Measurements from ENCODE around the gene WFS1. TPM values are rescaled to one million over a fixed set of nuclear protein-coding genes. Genes with fewer than 3 reads are reported as not detected.

The WFS1 gene
- total and polyA plus RNA-seq, 9 of the 15 experiments (the other 6 are each of a cell fraction or from before 2014, with no cell fraction given) = 0.01 to 0.29 (median 0.03) TPM; not detected in 5

DNA sequence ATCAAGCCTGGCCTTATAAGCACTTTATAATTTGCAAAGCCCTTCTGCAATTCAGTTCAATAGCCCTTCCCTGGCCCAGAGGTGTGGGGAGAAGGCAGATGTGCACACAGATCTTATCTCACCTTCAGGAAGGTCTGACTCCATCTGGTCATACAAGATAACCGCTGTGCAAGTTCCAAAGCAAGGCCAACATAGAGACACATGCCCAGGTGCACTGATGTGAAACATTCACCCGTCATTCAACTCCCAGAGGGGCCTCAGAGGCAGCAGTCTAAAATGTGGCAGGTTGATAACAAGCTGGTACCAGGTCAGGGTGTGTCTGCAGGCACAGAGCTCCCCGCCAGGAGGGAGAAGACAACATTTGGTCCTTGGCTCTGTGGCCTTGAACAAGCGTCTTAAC is 10.9 kb upstream of the WFS1 start (continued):
- peak; percentile 85 for TF ChIP-seq ZEB2 (IDR thresholded peaks at IDR 0.05)
- TF ChIP-seq RBM25 (IDR thresholded peaks at IDR 0.05; ENCODE audit: low read depth, low read length, severe bottlenecking) = peak; percentile 13
- no peak for TF ChIP-seq TCF7L2 (IDR thresholded peaks at IDR 0.05; ENCODE audit: low read depth, low read length)
- peak; percentile 85 for TF ChIP-seq TEAD4 (IDR thresholded peaks at IDR 0.05; ENCODE audit: low read length)
- TF ChIP-seq TEAD4 (CRISPR knock-in tag; IDR thresholded peaks at IDR 0.05; ENCODE audit: borderline replicate concordance) = no peak
- TF ChIP-seq MTA2 (IDR thresholded peaks at IDR 0.05; ENCODE audit: low read depth) = 0 out of 2 replicates have a peak, but pooled peaks have one; percentile 35
- TF ChIP-seq, protein P1, sequence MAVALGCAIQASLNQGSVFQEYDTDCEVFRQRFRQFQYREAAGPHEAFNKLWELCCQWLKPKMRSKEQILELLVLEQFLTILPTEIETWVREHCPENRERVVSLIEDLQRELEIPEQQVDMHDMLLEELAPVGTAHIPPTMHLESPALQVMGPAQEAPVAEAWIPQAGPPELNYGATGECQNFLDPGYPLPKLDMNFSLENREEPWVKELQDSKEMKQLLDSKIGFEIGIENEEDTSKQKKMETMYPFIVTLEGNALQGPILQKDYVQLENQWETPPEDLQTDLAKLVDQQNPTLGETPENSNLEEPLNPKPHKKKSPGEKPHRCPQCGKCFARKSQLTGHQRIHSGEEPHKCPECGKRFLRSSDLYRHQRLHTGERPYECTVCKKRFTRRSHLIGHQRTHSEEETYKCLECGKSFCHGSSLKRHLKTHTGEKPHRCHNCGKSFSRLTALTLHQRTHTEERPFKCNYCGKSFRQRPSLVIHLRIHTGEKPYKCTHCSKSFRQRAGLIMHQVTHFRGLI (CRISPR knock-in tag; IDR thresholded peaks at IDR 0.05) = no peak
- TF ChIP-seq RCOR1 (IDR thresholded peaks at IDR 0.05; ENCODE audit: borderline replicate concordance in 1 of 2, low read depth in 2 of 2, low read length in 2 of 2) = 0 out of 4 replicates have a peak, but pooled peaks of 1 of the 2 experiments have one; percentile 26
- 0 out of 4 replicates have a peak, but pooled peaks have one; percentile 9 to 29 for TF ChIP-seq TRIM24 (IDR thresholded peaks at IDR 0.05)
- TF ChIP-seq ATF1 (CRISPR knock-in tag; IDR thresholded peaks at IDR 0.05) = no peak
- no peak for TF ChIP-seq ATF1 (tag; IDR thresholded peaks at IDR 0.05)
- peak; percentile 37; the same call in 1 of the 2 replicates for TF ChIP-seq PML (IDR thresholded peaks at IDR 0.05; ENCODE audit: low read length)
- TF ChIP-seq, protein P2, sequence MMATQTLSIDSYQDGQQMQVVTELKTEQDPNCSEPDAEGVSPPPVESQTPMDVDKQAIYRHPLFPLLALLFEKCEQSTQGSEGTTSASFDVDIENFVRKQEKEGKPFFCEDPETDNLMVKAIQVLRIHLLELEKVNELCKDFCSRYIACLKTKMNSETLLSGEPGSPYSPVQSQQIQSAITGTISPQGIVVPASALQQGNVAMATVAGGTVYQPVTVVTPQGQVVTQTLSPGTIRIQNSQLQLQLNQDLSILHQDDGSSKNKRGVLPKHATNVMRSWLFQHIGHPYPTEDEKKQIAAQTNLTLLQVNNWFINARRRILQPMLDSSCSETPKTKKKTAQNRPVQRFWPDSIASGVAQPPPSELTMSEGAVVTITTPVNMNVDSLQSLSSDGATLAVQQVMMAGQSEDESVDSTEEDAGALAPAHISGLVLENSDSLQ (IDR thresholded peaks at IDR 0.05) = peak; percentile 49
- TF ChIP-seq EP300 (IDR thresholded peaks at IDR 0.05; ENCODE audit: low read length) = peak; percentile 34; the same call in 1 of the 2 replicates
- no peak for TF ChIP-seq ZNF398 (CRISPR knock-in tag; IDR thresholded peaks at IDR 0.05)
- no peak for TF ChIP-seq FOXJ2 (tag; IDR thresholded peaks at IDR 0.05)
- peak; percentile 26; the same call in 1 of the 2 replicates for TF ChIP-seq SMARCE1 (IDR thresholded peaks at IDR 0.05)
- no peak for TF ChIP-seq ZNF699 (CRISPR knock-in tag; IDR thresholded peaks at IDR 0.05; ENCODE audit: insufficient replicate concordance)
- peak; percentile 26; the same call in 1 of the 2 replicates for TF ChIP-seq BCOR (IDR thresholded peaks at IDR 0.05)
- peak; percentile 51 for TF ChIP-seq MEIS2 (IDR thresholded peaks at IDR 0.05; ENCODE audit: partially characterized antibody)

Data from K562 (cell line).